Measurements from ENCODE around the gene DLEC1. TPM values are rescaled to one million over a fixed set of nuclear protein-coding genes. Genes with fewer than 3 reads are reported as not detected.

DLEC1 gene
- total and polyA plus RNA-seq, 2 of the 4 experiments (the other 2 are of a cell fraction) = 0.03 TPM; not detected in 1

- peaks cover 4% of the 10 kb centered on the region; the same call in 1 of the 2 replicates for H3K9me3 ChIP-seq (ENCODE audit: control insufficient read depth, insufficient read depth, low read length)
- H3K4me1 ChIP-seq (ENCODE audit: control insufficient read depth, insufficient read depth, low read length) = peaks cover 2% of the 10 kb centered on the region; the same call in 1 of the 2 replicates
- H2BK120ac ChIP-seq (ENCODE audit: low read depth, low read length) = no peak overlapping the region
- BruUV-seq (replicated peaks) = no TSS peak
- DNase-seq = no peak
- dilution Hi-C loops (cut with HindIII; ENCODE audit: low sequenced_read_pairs, unreplicated experiment) = no loop called here
- H3K23ac ChIP-seq (ENCODE audit: low read depth, low read length) = no peak overlapping the region
- H4K5ac ChIP-seq (ENCODE audit: low read depth, low read length) = no peak overlapping the region
- in situ Hi-C loops (cut with MboI; ENCODE audit: low sequenced_read_pairs) = no loop called here
- ChIA-PET CTCF (no interaction called here), POLR2A (ENCODE audit: unreplicated experiment) (interaction anchor here (0.5 to 0.6 kb wide), 2 partner anchors 9 to 565 kb away, joined by 3 to 5 read pairs; no protein-coding TSS in a partner anchor)
- no peak overlapping the region for H2BK20ac ChIP-seq (ENCODE audit: low read depth, low read length)
- no peak overlapping the region for H2BK15ac ChIP-seq (ENCODE audit: low read depth, low read length)
- TF ChIP-seq RAD21 (IDR thresholded peaks at IDR 0.05; ENCODE audit: low read length) (no peak), CHD1 (IDR thresholded peaks at IDR 0.05; ENCODE audit: low read depth, low read length) (no peak), ELK1 (IDR thresholded peaks at IDR 0.05; ENCODE audit: borderline replicate concordance, low read depth, low read length) (no peak), RCOR1 (IDR thresholded peaks at IDR 0.05; ENCODE audit: insufficient replicate concordance, low read length) (no peak), FOS (IDR thresholded peaks at IDR 0.05; ENCODE audit: low read depth, low read length) (no peak), POLR2A (IDR thresholded peaks at IDR 0.05; ENCODE audit: low read depth, low read length) (no peak), MAZ (IDR thresholded peaks at IDR 0.05; ENCODE audit: borderline replicate concordance, low read depth, low read length) (no peak), USF2 (IDR thresholded peaks at IDR 0.05; ENCODE audit: low read depth, low read length) (no peak), RFX5 (IDR thresholded peaks at IDR 0.05; ENCODE audit: low read depth, low read length) (no peak), MXI1 (IDR thresholded peaks at IDR 0.05; ENCODE audit: borderline replicate concordance, low read depth, low read length) (no peak), BHLHE40 (IDR thresholded peaks at IDR 0.05; ENCODE audit: low read depth, low read length) (no peak), CEBPB (IDR thresholded peaks at IDR 0.05; ENCODE audit: low read depth, low read length) (no peak), CTCF (conservative IDR thresholded peaks at IDR 0.05; ENCODE audit: low read depth, low read length) (no peak), MAFK (IDR thresholded peaks at IDR 0.05; ENCODE audit: low read depth, low read length) (no peak), SMC3 (IDR thresholded peaks at IDR 0.05; ENCODE audit: low read depth, low read length) (no peak), NFE2L2 (IDR thresholded peaks at IDR 0.05; ENCODE audit: low read depth, low read length) (no peak)
- no peak overlapping the region for H2AK9ac ChIP-seq (replicated peaks; ENCODE audit: low read depth, low read length, poor library complexity)
- H3K4me2 ChIP-seq (ENCODE audit: low read depth, low read length) = no peak overlapping the region
- no peak for ATAC-seq (ENCODE audit: low read depth)
- no peaks in the 10 kb centered on the region; the same call in none of the 2 replicates for H4K20me1 ChIP-seq (ENCODE audit: insufficient read depth, low read length)
- H2BK5ac ChIP-seq (ENCODE audit: low read depth, low read length, poor library complexity, severe bottlenecking) = no peak overlapping the region
- H3K27me3 ChIP-seq (ENCODE audit: control insufficient read depth, insufficient read depth, low read length) = no peaks in the 10 kb centered on the region
- H3K4me3 ChIP-seq (ENCODE audit: insufficient read depth, low read depth, low read length) = no peak overlapping the region
- H3K56ac ChIP-seq (ENCODE audit: extremely low read depth, insufficient read depth, low read length) = no peak overlapping the region
- no peak overlapping the region for H3K14ac ChIP-seq (replicated peaks; ENCODE audit: low read depth, low read length)
- H4K91ac ChIP-seq (ENCODE audit: insufficient read depth, low read depth, low read length) = no peak overlapping the region
- no peak overlapping the region for H2AK5ac ChIP-seq (ENCODE audit: low read depth, low read length)
- no peak overlapping the region for H2AFZ ChIP-seq (replicated peaks; ENCODE audit: low read length, poor library complexity)
- H3K4ac ChIP-seq (ENCODE audit: low read depth, low read length) = no peak overlapping the region
- H3K36me3 ChIP-seq (ENCODE audit: control insufficient read depth, insufficient read depth, low read length) = peaks cover 24% of the 10 kb centered on the region
- no peak overlapping the region for H3K27ac ChIP-seq (ENCODE audit: insufficient read depth, low read length)
- no peak overlapping the region for H3K9ac ChIP-seq (ENCODE audit: low read depth, low read length)
- peaks cover 0 to 20% of the 10 kb centered on the region in 2 experiments; a peak in 3 of 4 replicates for H3K79me1 ChIP-seq (ENCODE audit: low read depth in 1 of 2, low read length in 2 of 2)
- intact Hi-C loops (cut with micrococcal nuclease) = no loop called here
- peaks cover 18% of the 10 kb centered on the region for H3K9me1 ChIP-seq (ENCODE audit: insufficient read depth, low read length)
- H3K18ac ChIP-seq (ENCODE audit: low read depth, low read length) = no peak overlapping the region
- no peak overlapping the region for H4K8ac ChIP-seq (ENCODE audit: low read depth in 2 of 2, low read length in 2 of 2)
- no CpG with 5 or more reads among the region's 3 CpGs for WGBS, 2 experiments (ENCODE audit: extremely low coverage in 2 of 2, insufficient read length in 1 of 2)
These were observed 18.7 kb upstream of the DLEC1 start for GRCh38 chr3:38020342-38020726.
